RCC 7860 (cell line): ENCODE data around the gene RPUSD2.
A peak's percentile ranks its signal among the peaks of the same experiment; 100 is the strongest.

ENCODE experiments used
- DNase-seq: peaks from one replicate; pipeline ENCODE4 v3.0.0-alpha.2; 2015; ENCODE audit warnings: low spot score
- FAIRE-seq: peaks from 2 replicates; lab custom pipeline; 2012; peaks lifted over from hg19 to GRCh38; lab: Jason Lieb, UNC

Gene RPUSD2, protein sequence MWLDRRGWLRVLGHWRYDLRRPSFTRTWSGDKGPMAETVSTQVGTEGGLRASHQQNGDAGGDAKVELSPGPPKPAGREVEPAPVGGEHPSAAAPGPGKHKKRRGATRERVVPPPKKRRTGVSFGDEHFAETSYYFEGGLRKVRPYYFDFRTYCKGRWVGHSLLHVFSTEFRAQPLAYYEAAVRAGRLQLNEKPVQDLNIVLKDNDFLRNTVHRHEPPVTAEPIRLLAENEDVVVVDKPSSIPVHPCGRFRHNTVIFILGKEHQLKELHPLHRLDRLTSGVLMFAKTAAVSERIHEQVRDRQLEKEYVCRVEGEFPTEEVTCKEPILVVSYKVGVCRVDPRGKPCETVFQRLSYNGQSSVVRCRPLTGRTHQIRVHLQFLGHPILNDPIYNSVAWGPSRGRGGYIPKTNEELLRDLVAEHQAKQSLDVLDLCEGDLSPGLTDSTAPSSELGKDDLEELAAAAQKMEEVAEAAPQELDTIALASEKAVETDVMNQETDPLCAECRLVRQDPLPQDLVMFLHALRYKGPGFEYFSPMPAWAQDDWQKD

GRCh38 chr15:40569129-40569953 is at the start of gene RPUSD2:
Gene RPUSD2, plus strand, starts transcription at chr15:40569299. Its CDS starts 39 bp downstream, at chr15:40569338.
- peak; percentile 69 for DNase-seq
- FAIRE-seq, result peak; percentile 61

- DNase-seq (no peak), FAIRE-seq (no peak)
Measured at GRCh38 chr15:40523611-40524010, 45.5 kb upstream of the RPUSD2 start.

GRCh38 chr15:40525855-40526254 is 43.2 kb upstream of the RPUSD2 start:
- DNase-seq, result no peak
- FAIRE-seq, result no peak

GRCh38 chr15:40528801-40529200 is 40.3 kb upstream of the RPUSD2 start:
- FAIRE-seq (no peak), DNase-seq (no peak)

- FAIRE-seq (no peak), DNase-seq (no peak)
Measured at GRCh38 chr15:40533763-40534364, 35.2 kb upstream of the RPUSD2 start.

GRCh38 chr15:40534371-40534770 is 34.7 kb upstream of the RPUSD2 start:
- no peak for FAIRE-seq
- DNase-seq, result no peak

GRCh38 chr15:40536501-40536900 is 32.6 kb upstream of the RPUSD2 start:
- DNase-seq (no peak), FAIRE-seq (no peak)

- DNase-seq, result no peak
- no peak for FAIRE-seq
Measured at GRCh38 chr15:40538976-40539375, 30.1 kb upstream of the RPUSD2 start.

GRCh38 chr15:40543082-40543481 is 26.0 kb upstream of the RPUSD2 start:
- no peak for FAIRE-seq

GRCh38 chr15:40543631-40544294 is 25.3 kb upstream of the RPUSD2 start:
- FAIRE-seq, result no peak

More at GRCh38 chr15:40543082-40543481, 26.0 kb upstream of the RPUSD2 start:
- DNase-seq, result no peak

GRCh38 chr15:40545457-40545856 is 23.6 kb upstream of the RPUSD2 start:
- DNase-seq, result no peak
- no peak for FAIRE-seq

More at GRCh38 chr15:40543631-40544294, 25.3 kb upstream of the RPUSD2 start:
- DNase-seq, result no peak

DNA sequence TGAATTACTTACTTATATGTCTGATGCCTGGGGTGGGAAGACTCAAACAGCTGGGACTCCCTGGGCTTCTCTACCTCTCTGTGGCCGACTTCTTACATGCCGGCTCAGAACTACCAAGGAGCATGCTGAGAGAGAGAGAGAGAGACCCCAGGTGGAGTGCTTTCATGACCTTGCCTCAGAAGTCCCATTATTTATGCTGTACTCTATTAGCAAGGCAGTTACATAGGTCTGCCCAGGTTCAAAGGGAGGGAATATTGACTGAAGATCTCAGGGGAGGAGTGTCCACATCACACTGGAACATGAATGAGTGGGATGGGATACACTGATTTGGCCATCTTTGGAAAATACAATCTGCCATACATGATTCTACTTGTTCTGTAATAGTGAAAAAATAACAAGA is 20.5 kb upstream of the RPUSD2 start:
- FAIRE-seq, result no peak
- no peak for DNase-seq

DNA sequence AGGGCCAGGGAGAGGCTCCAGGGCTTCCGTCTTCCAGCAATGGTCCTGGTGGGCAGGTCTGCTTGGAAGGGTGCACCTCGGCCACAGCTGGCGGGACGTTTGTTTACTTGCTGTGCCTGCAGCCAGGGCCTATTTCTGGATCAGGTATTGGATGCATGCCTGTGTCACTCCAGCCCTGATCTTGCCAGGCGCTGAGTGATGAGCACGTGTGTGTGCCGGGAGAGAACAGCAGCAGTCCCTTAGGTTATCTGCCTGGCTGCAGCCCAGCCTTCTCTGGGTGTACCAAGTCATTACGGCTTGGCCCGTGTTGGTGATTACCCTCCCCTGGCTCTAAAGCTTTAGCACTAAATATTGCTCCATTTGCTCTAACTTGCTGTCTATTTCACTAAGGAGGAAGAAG is 19.2 kb upstream of the RPUSD2 start:
- FAIRE-seq, result no peak
- no peak for DNase-seq

- no peak for FAIRE-seq
- DNase-seq, result no peak
Measured at GRCh38 chr15:40550341-40551037, 18.6 kb upstream of the RPUSD2 start.

- FAIRE-seq (no peak), DNase-seq (no peak)
Measured at GRCh38 chr15:40554161-40554525, 15.0 kb upstream of the RPUSD2 start.

DNA sequence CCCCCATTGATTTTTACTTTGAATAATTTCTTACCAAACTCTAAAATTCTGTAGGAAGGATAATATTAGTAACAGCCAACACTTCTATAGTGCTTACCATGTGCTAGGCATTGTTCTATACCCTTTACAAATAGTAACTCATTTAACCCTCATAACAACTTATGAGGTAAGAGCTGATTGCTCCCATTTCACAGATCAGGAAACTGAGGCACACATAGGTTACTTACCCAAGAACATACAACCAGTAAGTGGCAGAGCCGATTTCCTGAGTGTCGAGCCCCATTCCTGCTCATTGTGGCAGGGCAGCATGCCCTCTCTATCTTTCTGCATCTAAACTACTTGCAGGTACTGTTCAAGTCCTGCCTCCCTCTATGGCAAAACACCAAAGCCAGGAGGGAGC is 13.2 kb upstream of the RPUSD2 start:
- no peak for FAIRE-seq
- DNase-seq, result no peak

DNA sequence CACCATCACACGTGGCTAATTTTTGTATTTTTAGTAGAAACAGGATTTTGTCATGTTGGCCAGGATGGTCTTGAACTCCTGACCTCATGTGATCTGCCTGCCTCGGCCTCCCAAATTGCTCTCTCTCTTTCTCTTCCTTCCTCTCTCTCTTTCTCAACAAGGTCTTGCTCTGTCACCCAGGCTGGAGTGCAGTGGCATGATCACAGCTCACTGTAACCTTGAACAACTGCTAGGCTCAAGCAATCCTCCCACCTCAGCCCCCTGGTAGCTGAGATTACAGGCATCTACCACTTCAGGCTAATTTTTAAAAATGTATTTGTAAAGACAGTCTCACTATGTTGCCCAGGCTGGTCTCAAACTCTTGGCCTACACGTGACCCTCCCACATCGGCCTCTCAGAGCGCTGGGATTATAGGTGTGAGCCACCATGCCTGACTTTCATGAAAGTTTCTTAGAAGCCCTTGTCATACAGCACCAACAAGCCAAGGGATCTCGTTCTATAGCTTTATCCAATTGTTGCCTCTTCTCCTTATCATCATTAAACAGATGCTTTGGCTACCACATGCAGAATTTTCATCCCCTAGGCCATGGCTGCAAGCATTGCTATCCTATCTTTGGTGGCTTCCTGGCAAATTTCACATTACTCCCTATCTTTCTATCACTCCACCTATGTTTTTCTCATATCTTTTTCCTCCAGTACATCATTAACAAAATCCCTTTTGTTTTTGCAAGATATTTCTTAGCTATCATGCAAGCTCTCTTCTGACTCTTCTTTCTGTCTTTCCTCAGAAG is 10.0 kb upstream of the RPUSD2 start:
- FAIRE-seq (no peak), DNase-seq (no peak)

GRCh38 chr15:40562691-40563090 is 6.4 kb upstream of the RPUSD2 start:
- no peak for DNase-seq
- no peak for FAIRE-seq

DNA sequence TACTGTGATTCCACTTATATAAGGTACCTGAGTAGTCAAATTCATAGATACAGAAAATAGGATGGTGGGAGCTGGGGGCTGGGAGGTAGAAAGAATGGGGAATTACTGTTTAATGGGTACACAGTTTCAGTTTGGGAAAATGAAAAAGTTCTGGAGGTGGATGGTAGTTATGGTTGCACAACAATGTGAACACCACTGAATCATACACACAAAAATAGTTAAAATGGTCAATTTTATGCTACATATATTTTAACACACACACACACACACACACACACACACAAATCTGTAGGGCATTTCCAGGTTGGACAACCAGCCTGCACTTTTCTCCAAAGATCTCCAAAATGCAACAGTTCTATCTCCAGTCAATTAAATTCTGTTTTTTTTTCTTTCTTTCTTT is 5.7 kb upstream of the RPUSD2 start:
- no peak for DNase-seq
- no peak for FAIRE-seq
